Stimulated activated CD4-positive, alpha-beta T cell treated with anti-CD3 and anti-CD28 coated beads, Interleukin-1b, Interleukin-23, amount 100 ng/mL, for 4 hours (primary cell): ENCODE results near the gene SIRT3.

Source experiments
- DNase-seq, 2 donors: peaks; one replicate each; pipeline ENCODE4 v3.0.0-alpha.2; 2020; ENCODE audit warnings: low read depth in 2 of 2

Gene SIRT3

GRCh38 chr11:235997-236773 is at the start of gene SIRT3:
Gene SIRT3 (minus strand): TSS chr11:236342. CDS start chr11:236328, 14 bp downstream.
- DNase-seq = peak; percentile 70 to 72

GRCh38 chr11:285894-286220 is 49.7 kb upstream of the SIRT3 start:
- no peak for DNase-seq

GRCh38 chr11:285021-285893 is 49.1 kb upstream of the SIRT3 start:
- no peak for DNase-seq

- DNase-seq = no peak
Observed at GRCh38 chr11:284105-285020, 48.2 kb upstream of the SIRT3 start.

GRCh38 chr11:283405-284104 is 47.4 kb upstream of the SIRT3 start:
- no peak for DNase-seq

GRCh38 chr11:282630-283360 is 46.7 kb upstream of the SIRT3 start:
- DNase-seq = no peak

GRCh38 chr11:282171-282570 is 46.0 kb upstream of the SIRT3 start:
- no peak for DNase-seq

GRCh38 chr11:281486-282161 is 45.5 kb upstream of the SIRT3 start:
- DNase-seq = no peak

- DNase-seq = no peak
Observed at GRCh38 chr11:280706-281485, 44.8 kb upstream of the SIRT3 start.

- DNase-seq = no peak
Observed at GRCh38 chr11:279966-280705, 44.0 kb upstream of the SIRT3 start.

GRCh38 chr11:279040-279965 is 43.2 kb upstream of the SIRT3 start:
- no peak for DNase-seq

- no peak for DNase-seq
Observed at GRCh38 chr11:278001-278951, 42.1 kb upstream of the SIRT3 start, which contains the start of gene NLRP6. Gene NLRP6 (plus strand): TSS chr11:278407. CDS start chr11:278570, 163 bp downstream.

GRCh38 chr11:276219-276618 is 40.1 kb upstream of the SIRT3 start:
- no peak for DNase-seq

- no peak for DNase-seq
Observed at GRCh38 chr11:272931-273198, 36.7 kb upstream of the SIRT3 start.

GRCh38 chr11:272195-272930 is 36.2 kb upstream of the SIRT3 start:
- no peak for DNase-seq

GRCh38 chr11:271319-271715 is 35.2 kb upstream of the SIRT3 start:
- no peak for DNase-seq
